Measurements from ENCODE around the gene ACAN.

The ACAN gene

GRCh38 chr15:88802250-88802990, 816 bp upstream of the ACAN start:
- DNase-seq (ENCODE audit: low read depth, low spot score): no peak

- DNase-seq (ENCODE audit: low read depth, low spot score): no peak
Measured at GRCh38 chr15:88802991-88803240, 320 bp upstream of the ACAN start.

- no peak for DNase-seq (ENCODE audit: low read depth, low spot score)
Measured at GRCh38 chr15:88803920-88804247, 648 bp downstream of the ACAN start.

- no peak for DNase-seq (ENCODE audit: low read depth, low spot score)
Measured at GRCh38 chr15:88804257-88804656, 1.0 kb downstream of the ACAN start.

GRCh38 chr15:88805031-88805780, 2.0 kb downstream of the ACAN start:
- no peak for DNase-seq (ENCODE audit: low read depth, low spot score)

- DNase-seq (ENCODE audit: low read depth, low spot score): no peak
Measured at GRCh38 chr15:88810446-88810845, 7.2 kb downstream of the ACAN start.

GRCh38 chr15:88812133-88812532, 8.9 kb downstream of the ACAN start:
- no peak for DNase-seq (ENCODE audit: low read depth, low spot score)

- no peak for DNase-seq (ENCODE audit: low read depth, low spot score)
Measured at GRCh38 chr15:88813960-88814359, 10.7 kb downstream of the ACAN start.

- DNase-seq (ENCODE audit: low read depth, low spot score): no peak
Measured at GRCh38 chr15:88814393-88814792, 11.2 kb downstream of the ACAN start.

- no peak for DNase-seq (ENCODE audit: low read depth, low spot score)
Measured at GRCh38 chr15:88818920-88819319, 15.7 kb downstream of the ACAN start.

GRCh38 chr15:88821993-88822392, 18.8 kb downstream of the ACAN start:
- no peak for DNase-seq (ENCODE audit: low read depth, low spot score)

- DNase-seq (ENCODE audit: low read depth, low spot score): no peak
Measured at GRCh38 chr15:88828791-88829190, 25.6 kb downstream of the ACAN start.

- no peak for DNase-seq (ENCODE audit: low read depth, low spot score)
Measured at GRCh38 chr15:88830016-88830415, 26.8 kb downstream of the ACAN start.

GRCh38 chr15:88832820-88833730, 29.8 kb downstream of the ACAN start:
- DNase-seq (ENCODE audit: low read depth, low spot score): no peak

- no peak for DNase-seq (ENCODE audit: low read depth, low spot score)
Measured at GRCh38 chr15:88833731-88834100, 30.5 kb downstream of the ACAN start.

GRCh38 chr15:88834211-88834812, 31.1 kb downstream of the ACAN start:
- DNase-seq (ENCODE audit: low read depth, low spot score): no peak

- no peak for DNase-seq (ENCODE audit: low read depth, low spot score)
Measured at GRCh38 chr15:88835119-88835518, 31.9 kb downstream of the ACAN start.

- DNase-seq (ENCODE audit: low read depth, low spot score): no peak
Measured at GRCh38 chr15:88835646-88836045, 32.4 kb downstream of the ACAN start.

GRCh38 chr15:88838667-88839066, 35.4 kb downstream of the ACAN start:
- no peak for DNase-seq (ENCODE audit: low read depth, low spot score)

GRCh38 chr15:88839146-88839545, 35.9 kb downstream of the ACAN start:
- no peak for DNase-seq (ENCODE audit: low read depth, low spot score)

GRCh38 chr15:88839961-88840360, 36.7 kb downstream of the ACAN start:
- DNase-seq (ENCODE audit: low read depth, low spot score): no peak

GRCh38 chr15:88841236-88841635, 38.0 kb downstream of the ACAN start:
- no peak for DNase-seq (ENCODE audit: low read depth, low spot score)

All from activated naive CD8-positive, alpha-beta T cell treated with anti-CD3 and anti-CD28 coated beads, Interleukin-2, amount 50 U/mL, for 16 hours (primary cell).